Measurements from ENCODE around the gene NPNT.
A peak's percentile ranks its signal among the peaks of the same experiment; 100 is the strongest.

NPNT gene

GRCh38 chr4:105979506-105979905 lies 84.2 kb downstream of the NPNT start:
- TF ChIP-seq CTCF (IDR thresholded peaks at IDR 0.05; ENCODE audit: low read depth, low read length), result no peak
- H3K36me3 ChIP-seq, result no peaks in the 10 kb centered on the region
- DNase-seq, result no peak

GRCh38 chr4:105988671-105989070 lies 93.4 kb downstream of the NPNT start:
- H3K4me3 ChIP-seq (ENCODE audit: low read depth, low read length), result no peak overlapping the region
- H3K4me1 ChIP-seq, result peaks cover 17% of the 10 kb centered on the region
- H3K9me3 ChIP-seq, result no peaks in the 10 kb centered on the region
- H3K36me3 ChIP-seq, result no peaks in the 10 kb centered on the region
- TF ChIP-seq CTCF (IDR thresholded peaks at IDR 0.05; ENCODE audit: low read depth, low read length), result no peak
- no peak for DNase-seq
- H3K27me3 ChIP-seq, result no peaks in the 10 kb centered on the region

More at GRCh38 chr4:105979506-105979905, 84.2 kb downstream of the NPNT start:
- Histone ChIP-seq H3K9me3 (no peaks in the 10 kb centered on the region), H3K27me3 (no peaks in the 10 kb centered on the region), H3K4me3 (ENCODE audit: low read depth, low read length) (no peak overlapping the region), H3K4me1 (no peaks in the 10 kb centered on the region)

GRCh38 chr4:105989485-105990242 lies 94.4 kb downstream of the NPNT start:
- Histone ChIP-seq H3K36me3 (no peaks in the 10 kb centered on the region), H3K27me3 (no peaks in the 10 kb centered on the region), H3K4me3 (ENCODE audit: low read depth, low read length) (no peak overlapping the region), H3K9me3 (no peaks in the 10 kb centered on the region), H3K4me1 (peaks cover 22% of the 10 kb centered on the region)
- TF ChIP-seq CTCF (IDR thresholded peaks at IDR 0.05; ENCODE audit: low read depth, low read length), result no peak
- DNase-seq, result no peak

GRCh38 chr4:105990933-105991332 lies 95.7 kb downstream of the NPNT start:
- Histone ChIP-seq H3K9me3 (no peaks in the 10 kb centered on the region), H3K27me3 (no peaks in the 10 kb centered on the region), H3K36me3 (no peaks in the 10 kb centered on the region), H3K4me3 (ENCODE audit: low read depth, low read length) (no peak overlapping the region), H3K4me1 (peaks cover 22% of the 10 kb centered on the region)
- peak; percentile 88 for DNase-seq
- no peak for TF ChIP-seq CTCF (IDR thresholded peaks at IDR 0.05; ENCODE audit: low read depth, low read length)

GRCh38 chr4:105991726-105992125 lies 96.5 kb downstream of the NPNT start:
- H3K36me3 ChIP-seq, result no peaks in the 10 kb centered on the region
- DNase-seq, result peak; percentile 15
- H3K27me3 ChIP-seq, result no peaks in the 10 kb centered on the region
- no peaks in the 10 kb centered on the region for H3K9me3 ChIP-seq
- TF ChIP-seq CTCF (IDR thresholded peaks at IDR 0.05; ENCODE audit: low read depth, low read length), result peak; percentile 37
- peaks cover 22% of the 10 kb centered on the region for H3K4me1 ChIP-seq
- no peak overlapping the region for H3K4me3 ChIP-seq (ENCODE audit: low read depth, low read length)

- no peak for TF ChIP-seq CTCF (IDR thresholded peaks at IDR 0.05; ENCODE audit: low read depth, low read length)
Observed at GRCh38 chr4:105992641-105993305, 97.5 kb downstream of the NPNT start.

More at GRCh38 chr4:105992641-105993305, 97.5 kb downstream of the NPNT start:
- no peak for DNase-seq
- Histone ChIP-seq H3K4me1 (peaks cover 22% of the 10 kb centered on the region), H3K4me3 (ENCODE audit: low read depth, low read length) (no peak overlapping the region), H3K36me3 (no peaks in the 10 kb centered on the region), H3K9me3 (no peaks in the 10 kb centered on the region), H3K27me3 (no peaks in the 10 kb centered on the region)

All from BE2C (cell line).